ENCODE data around the gene RINL.

DNA sequence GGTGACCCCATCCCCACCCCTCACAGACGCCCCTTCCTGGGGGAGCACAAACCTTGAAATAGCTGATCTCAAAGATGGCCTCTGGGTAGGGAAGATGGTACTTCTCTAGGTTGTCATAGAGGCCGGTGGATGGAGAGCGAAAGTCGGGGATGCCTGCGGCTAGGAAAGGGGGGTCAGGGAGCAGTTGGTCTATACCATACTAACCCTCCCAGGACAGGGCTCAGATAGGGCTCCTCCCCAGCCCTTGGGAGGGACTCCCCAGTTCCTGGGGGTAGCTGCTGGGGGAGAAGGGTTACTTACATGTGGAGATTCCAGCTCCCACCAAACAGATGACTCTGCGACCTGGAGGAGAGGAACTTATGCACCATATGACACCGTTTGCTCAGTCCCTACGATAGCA is 11.7 kb upstream of the RINL start:
- TF ChIP-seq, protein P1, sequence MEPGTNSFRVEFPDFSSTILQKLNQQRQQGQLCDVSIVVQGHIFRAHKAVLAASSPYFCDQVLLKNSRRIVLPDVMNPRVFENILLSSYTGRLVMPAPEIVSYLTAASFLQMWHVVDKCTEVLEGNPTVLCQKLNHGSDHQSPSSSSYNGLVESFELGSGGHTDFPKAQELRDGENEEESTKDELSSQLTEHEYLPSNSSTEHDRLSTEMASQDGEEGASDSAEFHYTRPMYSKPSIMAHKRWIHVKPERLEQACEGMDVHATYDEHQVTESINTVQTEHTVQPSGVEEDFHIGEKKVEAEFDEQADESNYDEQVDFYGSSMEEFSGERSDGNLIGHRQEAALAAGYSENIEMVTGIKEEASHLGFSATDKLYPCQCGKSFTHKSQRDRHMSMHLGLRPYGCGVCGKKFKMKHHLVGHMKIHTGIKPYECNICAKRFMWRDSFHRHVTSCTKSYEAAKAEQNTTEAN (CRISPR knock-in tag; IDR thresholded peaks at IDR 0.05), result no peak
- TF ChIP-seq SMAD4 (CRISPR knock-in tag; IDR thresholded peaks at IDR 0.05) (no peak), HMGA2 (CRISPR knock-in tag; IDR thresholded peaks at IDR 0.05) (no peak)
- TF ChIP-seq, protein P2, sequence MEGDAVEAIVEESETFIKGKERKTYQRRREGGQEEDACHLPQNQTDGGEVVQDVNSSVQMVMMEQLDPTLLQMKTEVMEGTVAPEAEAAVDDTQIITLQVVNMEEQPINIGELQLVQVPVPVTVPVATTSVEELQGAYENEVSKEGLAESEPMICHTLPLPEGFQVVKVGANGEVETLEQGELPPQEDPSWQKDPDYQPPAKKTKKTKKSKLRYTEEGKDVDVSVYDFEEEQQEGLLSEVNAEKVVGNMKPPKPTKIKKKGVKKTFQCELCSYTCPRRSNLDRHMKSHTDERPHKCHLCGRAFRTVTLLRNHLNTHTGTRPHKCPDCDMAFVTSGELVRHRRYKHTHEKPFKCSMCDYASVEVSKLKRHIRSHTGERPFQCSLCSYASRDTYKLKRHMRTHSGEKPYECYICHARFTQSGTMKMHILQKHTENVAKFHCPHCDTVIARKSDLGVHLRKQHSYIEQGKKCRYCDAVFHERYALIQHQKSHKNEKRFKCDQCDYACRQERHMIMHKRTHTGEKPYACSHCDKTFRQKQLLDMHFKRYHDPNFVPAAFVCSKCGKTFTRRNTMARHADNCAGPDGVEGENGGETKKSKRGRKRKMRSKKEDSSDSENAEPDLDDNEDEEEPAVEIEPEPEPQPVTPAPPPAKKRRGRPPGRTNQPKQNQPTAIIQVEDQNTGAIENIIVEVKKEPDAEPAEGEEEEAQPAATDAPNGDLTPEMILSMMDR (IDR thresholded peaks at IDR 0.05), result no peak

Data from WTC11 (cell line).